ENCODE data around the gene ZNF766. TPM values are rescaled to one million over a fixed set of nuclear protein-coding genes. Genes with fewer than 3 reads are reported as not detected.

The ZNF766 gene
- total RNA-seq (2014; rRNA removed; shearing (Covaris generic)), result 9.8 and 10.3 TPM in 2 replicates

DNA sequence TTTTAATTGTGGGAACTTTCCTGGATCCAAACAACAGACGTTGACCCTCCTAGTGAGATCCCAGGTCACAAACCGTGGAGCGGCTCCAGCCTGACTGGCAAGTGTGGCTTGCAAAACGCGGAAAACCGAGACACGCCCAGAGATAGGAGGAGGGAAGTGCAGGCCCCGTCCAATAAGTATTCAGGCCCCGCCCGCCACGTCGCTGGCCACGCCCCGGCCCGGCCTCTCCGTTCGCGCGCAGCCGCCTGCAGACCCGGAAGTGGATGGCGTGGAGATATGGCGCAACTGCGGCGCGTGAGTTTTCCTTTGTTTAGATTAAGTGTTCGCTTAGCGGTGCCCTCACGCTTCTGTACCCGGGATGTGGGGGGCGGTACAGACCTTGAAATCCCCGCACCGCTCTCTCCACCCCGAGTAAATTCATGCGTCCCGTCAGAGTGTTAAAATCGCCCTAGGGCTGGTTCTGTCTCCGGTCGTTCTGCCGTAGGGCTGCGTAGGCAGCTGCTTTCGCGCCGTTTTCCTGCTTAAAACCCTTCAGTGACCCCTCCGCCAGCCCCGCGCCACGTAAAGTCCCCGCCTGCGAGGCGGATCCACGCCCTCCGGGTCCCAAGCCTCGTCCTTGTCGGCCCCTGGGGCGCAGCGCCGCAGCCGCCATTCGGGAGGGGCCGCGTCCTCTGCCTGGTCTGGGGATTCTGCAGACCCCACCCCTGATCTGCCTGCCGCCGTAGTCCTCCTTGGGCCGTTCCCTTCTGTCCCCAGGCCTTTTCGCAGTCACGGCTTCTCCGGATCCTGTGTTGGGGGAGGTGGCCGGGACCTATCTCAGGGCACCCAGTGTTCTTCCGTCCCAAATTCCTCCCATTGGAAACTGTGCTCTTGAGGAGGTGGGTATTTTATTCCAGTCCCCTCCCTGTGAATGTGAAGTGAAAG lies at the start of gene ZNF766:
TSS of gene ZNF766 (plus strand) at position 250 of the 924 bp plus-strand sequence. CDS start at position 277, 27 bp downstream.

DNA sequence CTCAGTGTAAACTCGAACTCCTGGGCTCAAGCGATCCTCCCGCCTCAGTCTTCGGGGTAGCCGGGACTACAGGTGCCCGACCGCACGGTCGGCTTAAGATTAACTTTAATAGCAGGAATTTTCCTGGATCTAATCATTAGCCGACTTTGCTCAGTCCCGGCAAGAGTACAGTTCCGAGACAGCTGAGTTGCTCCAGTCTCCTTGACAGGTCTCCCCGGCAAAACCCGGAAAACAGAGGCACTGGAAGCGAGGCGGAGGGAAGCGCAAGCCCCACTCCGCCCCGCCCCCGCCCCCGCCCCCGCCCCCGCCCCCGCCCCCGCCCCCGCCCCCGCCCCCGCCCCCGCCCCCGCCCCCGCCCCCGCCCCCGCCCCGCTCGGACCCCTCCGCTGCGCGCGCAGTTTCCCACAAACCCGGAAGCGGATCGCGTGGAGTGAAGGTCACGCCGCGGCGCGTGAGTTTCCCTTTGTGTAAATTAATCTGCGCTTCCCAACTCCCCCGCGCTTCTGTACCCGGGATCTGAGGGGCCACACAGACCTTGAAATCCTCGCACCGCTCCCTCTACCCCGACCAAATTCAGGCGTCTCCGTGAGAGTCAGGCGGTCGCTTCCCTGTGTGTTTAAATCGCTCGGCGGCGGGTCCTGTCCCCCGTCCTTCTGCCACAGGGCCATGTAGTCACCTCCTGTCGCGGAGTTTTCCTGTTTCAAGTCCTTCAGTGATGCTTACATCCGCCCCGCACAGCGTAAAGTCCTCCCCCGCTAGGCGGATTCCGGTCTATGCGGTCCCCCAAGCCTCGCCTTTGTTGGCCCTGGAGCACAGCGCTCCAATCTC lies 27.6 kb downstream of the ZNF766 start, which contains the start of gene ZNF480:
TSS of gene ZNF480 (plus strand) at position 397 of the 828 bp plus-strand sequence. CDS start 3,244 bp downstream, outside the sequence.

DNA sequence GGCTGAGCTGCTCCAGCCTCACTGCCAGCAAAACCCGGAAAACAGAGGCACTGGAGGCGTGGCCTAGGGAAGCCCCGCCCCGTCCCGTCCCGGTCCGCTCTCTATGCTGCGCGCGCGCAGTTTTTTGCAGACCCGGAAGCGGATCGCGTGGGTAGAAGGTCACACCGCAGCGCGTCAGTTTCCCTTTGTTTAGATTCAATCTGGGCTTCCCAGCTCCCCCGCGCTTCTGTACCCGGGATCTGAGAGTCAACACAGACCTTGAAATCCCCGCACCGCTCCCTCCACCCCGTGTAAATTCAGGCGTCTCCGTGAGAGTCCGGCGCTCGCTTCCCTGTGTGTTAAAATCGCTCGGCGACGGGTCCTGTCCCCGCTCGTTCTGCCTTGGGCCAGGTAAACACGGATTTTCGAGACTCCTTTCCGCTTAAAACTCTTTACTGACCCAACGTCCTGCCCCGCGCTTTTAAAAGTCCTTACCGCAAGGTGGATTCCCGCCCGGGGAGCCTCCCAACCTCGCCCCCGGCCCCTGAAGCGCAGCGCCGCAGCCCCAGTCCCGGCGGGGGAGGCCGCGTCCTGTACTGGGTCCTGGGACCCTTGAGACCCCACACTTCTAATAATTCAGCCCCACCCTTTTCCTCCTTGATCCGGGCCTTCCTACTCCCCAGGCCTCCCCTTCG lies 66.9 kb downstream of the ZNF766 start, which contains the start of gene ZNF610:
TSS of gene ZNF610 (plus strand) at position 127 of the 674 bp plus-strand sequence. CDS start 12,930 bp downstream, outside the sequence.

Small RNAs within 50 kb of the gene (small RNA-seq; reads per million reads assigned to genes)
- gene MIR643 (not detected), gene MIR6801 (not detected), gene RF00019 (not detected)

Other genes starting within 250 kb of the ZNF766 start
- gene ZNF614, start 241.2 kb upstream of the ZNF766 start, total RNA-seq (2014; rRNA removed; shearing (Covaris generic)), result 6.8 and 7.1 TPM in 2 replicates
- 5.6 and 6.3 TPM in 2 replicates for gene ZNF432, start 220.7 kb upstream of the ZNF766 start, total RNA-seq (2014; rRNA removed; shearing (Covaris generic))
- 5.7 and 10.1 TPM in 2 replicates for gene ZNF841, start 173.8 kb upstream of the ZNF766 start, total RNA-seq (2014; rRNA removed; shearing (Covaris generic))
- gene ZNF616, start 129.6 kb upstream of the ZNF766 start, total RNA-seq (2014; rRNA removed; shearing (Covaris generic)), result 1.5 TPM in 2 replicates
- gene ZNF836, start 98.0 kb upstream of the ZNF766 start, total RNA-seq (2014; rRNA removed; shearing (Covaris generic)), result 0.45 and 1.9 TPM in 2 replicates
- 171 and 177 TPM in 2 replicates for gene PPP2R1A, start 79.5 kb upstream of the ZNF766 start, total RNA-seq (2014; rRNA removed; shearing (Covaris generic))
- gene ZNF480, start 27.6 kb downstream of the ZNF766 start, total RNA-seq (2014; rRNA removed; shearing (Covaris generic)), result 5.5 and 6.3 TPM in 2 replicates
- not detected in 2 replicates for gene ZNF610, start 66.7 kb downstream of the ZNF766 start, total RNA-seq (2014; rRNA removed; shearing (Covaris generic))
- gene ZNF880, start 100.3 kb downstream of the ZNF766 start, total RNA-seq (2014; rRNA removed; shearing (Covaris generic)), result 12.2 and 19.0 TPM in 2 replicates
- 9.3 and 15.6 TPM in 2 replicates for gene ZNF528, start 128.3 kb downstream of the ZNF766 start, total RNA-seq (2014; rRNA removed; shearing (Covaris generic))
- gene ZNF534, start 159.6 kb downstream of the ZNF766 start, total RNA-seq (2014; rRNA removed; shearing (Covaris generic)), result not detected in 2 replicates
- 0.53 and 0.98 TPM in 2 replicates for gene ZNF578, start 184.0 kb downstream of the ZNF766 start, total RNA-seq (2014; rRNA removed; shearing (Covaris generic))

All from A375 (cell line).